ENCODE data around the gene GATB. TPM values are rescaled to one million over a fixed set of nuclear protein-coding genes. Genes with fewer than 3 reads are reported as not detected.

The GATB gene
- total RNA-seq, 1 donor from 2014 or later = 18.0 TPM

DNA sequence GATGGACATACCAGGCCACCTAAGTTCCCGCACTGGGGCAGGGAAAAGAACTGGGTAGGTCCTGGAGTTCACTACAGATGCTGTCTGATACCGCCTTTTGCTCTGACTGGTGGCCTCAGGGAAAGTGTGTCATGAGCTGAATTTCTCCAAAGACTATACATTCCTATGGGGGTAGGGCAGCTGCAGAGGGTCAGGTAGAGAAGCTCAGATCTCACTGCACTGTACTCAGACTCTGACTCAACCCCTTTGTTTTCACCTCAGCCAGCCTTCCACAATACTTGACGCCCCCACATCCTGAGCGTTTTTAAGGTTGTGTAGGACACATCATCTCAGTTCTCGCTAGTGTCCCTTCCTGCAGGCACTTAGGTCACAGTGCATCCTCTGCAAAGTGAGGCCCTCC, 7.8 kb downstream of the GATB start:
- Mint-ChIP-seq H3K27ac (ENCODE audit: unreplicated experiment) (no peak overlapping the region), H3K9me3 (ENCODE audit: unreplicated experiment) (no peaks in the 10 kb centered on the region), H3K4me1 (ENCODE audit: unreplicated experiment) (no peaks in the 10 kb centered on the region), H3K4me3 (ENCODE audit: unreplicated experiment) (no peak overlapping the region), H3K27me3 (ENCODE audit: unreplicated experiment) (no peaks in the 10 kb centered on the region), H3K36me3 (ENCODE audit: unreplicated experiment) (peaks cover 23% of the 10 kb centered on the region)
- TF ChIP-seq, protein P1, sequence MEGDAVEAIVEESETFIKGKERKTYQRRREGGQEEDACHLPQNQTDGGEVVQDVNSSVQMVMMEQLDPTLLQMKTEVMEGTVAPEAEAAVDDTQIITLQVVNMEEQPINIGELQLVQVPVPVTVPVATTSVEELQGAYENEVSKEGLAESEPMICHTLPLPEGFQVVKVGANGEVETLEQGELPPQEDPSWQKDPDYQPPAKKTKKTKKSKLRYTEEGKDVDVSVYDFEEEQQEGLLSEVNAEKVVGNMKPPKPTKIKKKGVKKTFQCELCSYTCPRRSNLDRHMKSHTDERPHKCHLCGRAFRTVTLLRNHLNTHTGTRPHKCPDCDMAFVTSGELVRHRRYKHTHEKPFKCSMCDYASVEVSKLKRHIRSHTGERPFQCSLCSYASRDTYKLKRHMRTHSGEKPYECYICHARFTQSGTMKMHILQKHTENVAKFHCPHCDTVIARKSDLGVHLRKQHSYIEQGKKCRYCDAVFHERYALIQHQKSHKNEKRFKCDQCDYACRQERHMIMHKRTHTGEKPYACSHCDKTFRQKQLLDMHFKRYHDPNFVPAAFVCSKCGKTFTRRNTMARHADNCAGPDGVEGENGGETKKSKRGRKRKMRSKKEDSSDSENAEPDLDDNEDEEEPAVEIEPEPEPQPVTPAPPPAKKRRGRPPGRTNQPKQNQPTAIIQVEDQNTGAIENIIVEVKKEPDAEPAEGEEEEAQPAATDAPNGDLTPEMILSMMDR (IDR thresholded peaks at IDR 0.05) = no peak
- DNase-seq (ENCODE audit: extremely low spot score, unreplicated experiment) = no peak

GRCh38 chr4:151750156-151750555, 10.7 kb downstream of the GATB start:
- Mint-ChIP-seq H3K27ac (ENCODE audit: unreplicated experiment) (no peak overlapping the region), H3K27me3 (ENCODE audit: unreplicated experiment) (no peaks in the 10 kb centered on the region), H3K9me3 (ENCODE audit: unreplicated experiment) (no peaks in the 10 kb centered on the region), H3K36me3 (ENCODE audit: unreplicated experiment) (peaks cover 17% of the 10 kb centered on the region), H3K4me1 (ENCODE audit: unreplicated experiment) (no peaks in the 10 kb centered on the region), H3K4me3 (ENCODE audit: unreplicated experiment) (no peak overlapping the region)
- TF ChIP-seq, protein P1 (IDR thresholded peaks at IDR 0.05) = no peak
- no peak for DNase-seq (ENCODE audit: extremely low spot score, unreplicated experiment)

GRCh38 chr4:151745481-151746231, 15.2 kb downstream of the GATB start:
- no peak overlapping the region for H3K4me3 Mint-ChIP-seq (ENCODE audit: unreplicated experiment)
- no peak for DNase-seq (ENCODE audit: extremely low spot score, unreplicated experiment)
- H3K36me3 Mint-ChIP-seq (ENCODE audit: unreplicated experiment) = peaks cover 5% of the 10 kb centered on the region
- TF ChIP-seq, protein P1 (IDR thresholded peaks at IDR 0.05) = no peak
- no peak overlapping the region for H3K27ac Mint-ChIP-seq (ENCODE audit: unreplicated experiment)
- peaks cover 5% of the 10 kb centered on the region for H3K4me1 Mint-ChIP-seq (ENCODE audit: unreplicated experiment)
- no peaks in the 10 kb centered on the region for H3K9me3 Mint-ChIP-seq (ENCODE audit: unreplicated experiment)
- H3K27me3 Mint-ChIP-seq (ENCODE audit: unreplicated experiment) = no peaks in the 10 kb centered on the region

DNA sequence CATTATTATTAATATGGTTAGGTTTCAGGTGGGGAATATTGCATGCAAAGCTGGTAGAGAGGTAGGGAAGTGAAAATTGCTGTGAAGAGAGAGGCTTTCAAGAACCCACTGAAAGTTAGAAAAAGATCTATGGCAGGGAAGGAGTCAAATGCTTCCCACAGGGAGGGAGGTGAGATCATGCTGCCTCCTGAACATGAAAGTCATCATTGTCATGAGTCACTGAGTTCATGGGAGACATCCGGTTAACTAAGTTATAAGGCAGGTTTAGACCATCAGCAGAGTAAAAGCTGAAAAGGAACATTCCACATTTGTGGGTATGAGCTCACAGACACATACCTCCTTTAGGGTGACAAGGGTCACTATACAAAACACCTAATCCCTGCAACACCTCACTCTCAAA, 16.2 kb downstream of the GATB start:
- no peak for DNase-seq (ENCODE audit: extremely low spot score, unreplicated experiment)
- Mint-ChIP-seq H3K4me3 (ENCODE audit: unreplicated experiment) (no peak overlapping the region), H3K36me3 (ENCODE audit: unreplicated experiment) (peaks cover 3% of the 10 kb centered on the region), H3K27me3 (ENCODE audit: unreplicated experiment) (no peaks in the 10 kb centered on the region), H3K4me1 (ENCODE audit: unreplicated experiment) (peaks cover 5% of the 10 kb centered on the region), H3K27ac (ENCODE audit: unreplicated experiment) (no peak overlapping the region), H3K9me3 (ENCODE audit: unreplicated experiment) (no peaks in the 10 kb centered on the region)
- TF ChIP-seq, protein P1 (IDR thresholded peaks at IDR 0.05) = no peak

DNA sequence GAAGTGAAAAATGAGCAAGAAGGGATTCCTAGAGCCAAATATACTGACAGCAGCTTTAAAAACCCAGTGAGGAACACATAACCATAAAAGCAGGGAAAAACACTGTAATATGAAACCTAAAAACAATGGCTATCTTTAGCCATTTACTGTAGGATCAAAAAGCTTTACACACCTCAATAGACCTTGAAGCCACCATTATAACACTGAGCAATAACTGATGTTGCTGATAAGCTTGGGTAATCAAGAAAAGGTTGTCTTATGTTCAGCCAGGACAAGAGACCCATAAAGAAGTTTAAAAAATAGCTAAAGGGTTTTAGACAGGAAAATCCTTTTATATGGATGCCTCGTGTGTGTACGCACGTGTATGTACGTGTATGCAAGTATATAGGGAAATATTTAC, 16.9 kb downstream of the GATB start:
- DNase-seq (ENCODE audit: extremely low spot score, unreplicated experiment) = no peak
- no peak overlapping the region for H3K27ac Mint-ChIP-seq (ENCODE audit: unreplicated experiment)
- H3K36me3 Mint-ChIP-seq (ENCODE audit: unreplicated experiment) = peaks cover 9% of the 10 kb centered on the region
- peaks cover 5% of the 10 kb centered on the region for H3K4me1 Mint-ChIP-seq (ENCODE audit: unreplicated experiment)
- H3K27me3 Mint-ChIP-seq (ENCODE audit: unreplicated experiment) = no peaks in the 10 kb centered on the region
- H3K4me3 Mint-ChIP-seq (ENCODE audit: unreplicated experiment) = no peak overlapping the region
- TF ChIP-seq, protein P1 (IDR thresholded peaks at IDR 0.05) = no peak
- H3K9me3 Mint-ChIP-seq (ENCODE audit: unreplicated experiment) = no peaks in the 10 kb centered on the region
